Activated T-cell treated with anti-CD3 and anti-CD28 coated beads for 4 hours (primary cell): ENCODE measurements around the gene CCDC87.
"Not testable (repeated sequence)": the region's sequence is repeated elsewhere in the genome, so short reads cannot be mapped to it uniquely, and the experiment has no call there.

Source experiments
- DNase-seq: peaks from one replicate; pipeline ENCODE4 v3.0.0-alpha.2; 2020

The CCDC87 gene, protein sequence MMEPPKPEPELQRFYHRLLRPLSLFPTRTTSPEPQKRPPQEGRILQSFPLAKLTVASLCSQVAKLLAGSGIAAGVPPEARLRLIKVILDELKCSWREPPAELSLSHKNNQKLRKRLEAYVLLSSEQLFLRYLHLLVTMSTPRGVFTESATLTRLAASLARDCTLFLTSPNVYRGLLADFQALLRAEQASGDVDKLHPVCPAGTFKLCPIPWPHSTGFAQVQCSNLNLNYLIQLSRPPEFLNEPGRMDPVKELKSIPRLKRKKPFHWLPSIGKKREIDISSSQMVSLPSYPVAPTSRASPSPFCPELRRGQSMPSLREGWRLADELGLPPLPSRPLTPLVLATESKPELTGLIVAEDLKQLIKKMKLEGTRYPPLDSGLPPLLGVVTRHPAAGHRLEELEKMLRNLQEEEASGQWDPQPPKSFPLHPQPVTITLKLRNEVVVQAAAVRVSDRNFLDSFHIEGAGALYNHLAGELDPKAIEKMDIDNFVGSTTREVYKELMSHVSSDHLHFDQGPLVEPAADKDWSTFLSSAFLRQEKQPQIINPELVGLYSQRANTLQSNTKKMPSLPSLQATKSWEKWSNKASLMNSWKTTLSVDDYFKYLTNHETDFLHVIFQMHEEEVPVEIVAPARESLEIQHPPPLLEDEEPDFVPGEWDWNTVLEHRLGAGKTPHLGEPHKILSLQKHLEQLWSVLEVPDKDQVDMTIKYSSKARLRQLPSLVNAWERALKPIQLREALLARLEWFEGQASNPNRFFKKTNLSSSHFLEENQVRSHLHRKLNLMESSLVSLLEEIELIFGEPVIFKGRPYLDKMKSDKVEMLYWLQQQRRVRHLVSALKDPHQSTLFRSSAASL

DNA sequence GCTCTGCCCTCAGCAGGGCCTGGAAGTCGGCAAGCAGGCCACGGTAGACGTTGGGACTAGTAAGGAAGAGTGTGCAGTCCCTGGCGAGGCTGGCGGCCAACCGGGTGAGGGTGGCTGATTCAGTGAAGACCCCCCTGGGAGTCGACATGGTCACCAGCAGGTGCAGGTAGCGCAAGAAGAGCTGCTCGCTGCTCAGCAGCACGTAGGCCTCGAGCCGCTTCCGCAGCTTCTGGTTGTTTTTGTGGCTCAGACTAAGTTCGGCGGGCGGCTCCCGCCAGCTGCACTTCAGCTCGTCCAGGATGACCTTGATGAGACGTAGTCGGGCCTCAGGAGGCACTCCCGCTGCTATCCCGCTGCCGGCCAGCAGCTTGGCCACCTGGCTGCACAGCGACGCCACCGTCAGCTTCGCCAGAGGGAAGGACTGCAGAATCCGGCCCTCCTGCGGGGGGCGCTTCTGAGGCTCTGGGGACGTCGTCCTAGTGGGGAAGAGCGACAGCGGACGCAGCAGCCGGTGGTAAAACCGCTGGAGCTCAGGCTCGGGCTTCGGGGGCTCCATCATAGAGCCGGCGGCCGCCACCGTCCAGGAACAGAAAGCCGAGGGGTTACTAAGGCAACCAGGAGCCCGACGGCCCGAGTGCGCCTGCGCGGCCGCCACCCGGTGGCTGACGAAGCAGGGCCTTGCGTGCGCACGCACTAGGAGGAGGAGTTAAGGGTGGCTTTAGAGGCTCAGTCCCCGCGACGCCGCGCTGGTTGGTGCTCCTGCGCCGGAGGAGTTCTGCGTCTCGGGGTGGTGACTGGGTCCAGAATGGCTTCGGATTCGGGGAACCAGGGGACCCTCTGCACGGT, at the start of gene CCDC87, which contains the start of gene CCS:
Gene CCDC87 (minus strand): TSS at position 607 of the 846 bp plus-strand sequence. CDS start 48 bp downstream, at position 559.
Gene CCS (plus strand): TSS at position 729 of the 846 bp plus-strand sequence. CDS start 77 bp downstream, at position 806.
- DNase-seq: peak; percentile 97

DNA sequence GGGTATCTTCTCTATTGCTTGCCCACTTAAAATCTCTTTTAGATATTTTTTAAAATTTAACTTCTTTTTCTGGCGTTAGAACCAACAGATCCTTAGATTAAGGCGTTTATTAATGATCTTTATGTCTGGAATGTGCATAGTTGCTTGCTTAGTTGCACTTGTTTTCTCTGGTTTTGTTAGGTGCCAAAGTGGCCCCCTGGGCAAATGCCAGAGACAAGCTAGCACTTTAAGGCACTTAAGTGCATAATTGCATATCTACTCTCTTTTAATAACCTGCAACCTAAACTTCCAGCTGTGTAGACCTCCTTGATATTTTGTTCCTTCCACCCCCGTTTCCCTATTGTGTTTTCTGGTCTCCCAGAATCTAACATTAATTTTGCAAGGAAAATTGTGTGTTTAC, 49.0 kb upstream of the CCDC87 start:
- DNase-seq: no peak

GRCh38 chr11:66639814-66640340, 47.0 kb upstream of the CCDC87 start:
- not testable (repeated sequence) for DNase-seq

DNA sequence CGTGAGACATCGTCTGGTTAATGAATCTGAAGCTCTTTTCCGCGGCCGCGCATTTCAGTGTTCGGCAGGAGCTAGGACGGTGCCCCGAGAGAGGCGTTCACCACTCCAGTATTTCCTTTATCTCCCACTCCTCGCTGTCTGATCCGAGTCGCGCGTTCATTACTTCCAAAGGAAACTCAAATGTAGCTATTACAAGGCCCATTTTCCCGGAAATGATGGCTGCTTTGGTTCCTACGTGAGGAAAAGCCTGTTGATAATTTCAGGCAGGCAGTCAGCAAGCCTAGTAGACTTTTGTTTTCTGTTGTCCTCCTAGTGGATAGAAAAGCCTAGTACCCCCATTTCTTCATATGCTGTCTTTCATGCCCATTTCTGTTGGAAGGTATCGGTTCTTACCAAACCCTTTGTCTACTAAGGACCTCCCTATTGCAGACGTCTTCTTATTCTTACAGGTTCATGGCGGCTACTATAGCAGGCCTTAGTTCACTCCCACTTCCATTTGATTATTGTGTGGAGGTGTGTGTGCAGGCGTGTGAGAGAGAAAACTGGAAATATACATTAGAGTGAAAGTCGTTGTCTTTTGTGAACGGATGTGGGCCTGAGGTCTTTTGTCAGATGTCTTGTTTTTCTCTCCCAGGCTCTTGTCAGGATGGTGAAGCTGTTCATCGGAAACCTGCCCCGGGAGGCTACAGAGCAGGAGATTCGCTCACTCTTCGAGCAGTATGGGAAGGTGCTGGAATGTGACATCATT, 46.4 kb upstream of the CCDC87 start:
- peak; percentile 20 for DNase-seq

GRCh38 chr11:66638177-66639065, 45.6 kb upstream of the CCDC87 start, which contains the start of gene RBM4:
Gene RBM4 (plus strand): TSS chr11:66638703. CDS start chr11:66639712, 1,009 bp downstream.
- peak; percentile 92 for DNase-seq

- no peak for DNase-seq
Observed at GRCh38 chr11:66637557-66638176, 44.8 kb upstream of the CCDC87 start.

DNA sequence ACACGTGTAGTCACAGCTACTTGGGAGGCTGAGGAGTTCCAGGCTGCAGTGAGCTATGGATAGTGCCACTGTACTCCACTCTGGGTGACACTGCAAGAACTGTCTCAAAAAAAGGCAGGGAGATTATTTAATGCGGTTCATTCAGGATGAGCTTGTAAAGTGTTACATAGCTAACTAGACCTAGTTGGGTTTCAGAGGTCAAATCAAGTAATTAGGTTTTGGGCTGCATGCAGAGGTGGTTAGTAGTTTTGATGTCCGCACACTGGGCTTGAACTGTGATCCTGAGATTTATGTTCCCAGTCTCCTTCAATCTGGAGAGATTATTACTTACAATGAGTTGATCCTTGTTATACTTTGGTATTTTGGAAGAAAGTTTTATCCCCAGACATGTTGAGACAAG, 43.5 kb upstream of the CCDC87 start:
- no peak for DNase-seq

- no peak for DNase-seq
Observed at GRCh38 chr11:66632952-66633351, 40.1 kb upstream of the CCDC87 start.

- DNase-seq: no peak
Observed at GRCh38 chr11:66631883-66632282, 39.0 kb upstream of the CCDC87 start.

GRCh38 chr11:66629356-66629755, 36.5 kb upstream of the CCDC87 start:
- no peak for DNase-seq

DNA sequence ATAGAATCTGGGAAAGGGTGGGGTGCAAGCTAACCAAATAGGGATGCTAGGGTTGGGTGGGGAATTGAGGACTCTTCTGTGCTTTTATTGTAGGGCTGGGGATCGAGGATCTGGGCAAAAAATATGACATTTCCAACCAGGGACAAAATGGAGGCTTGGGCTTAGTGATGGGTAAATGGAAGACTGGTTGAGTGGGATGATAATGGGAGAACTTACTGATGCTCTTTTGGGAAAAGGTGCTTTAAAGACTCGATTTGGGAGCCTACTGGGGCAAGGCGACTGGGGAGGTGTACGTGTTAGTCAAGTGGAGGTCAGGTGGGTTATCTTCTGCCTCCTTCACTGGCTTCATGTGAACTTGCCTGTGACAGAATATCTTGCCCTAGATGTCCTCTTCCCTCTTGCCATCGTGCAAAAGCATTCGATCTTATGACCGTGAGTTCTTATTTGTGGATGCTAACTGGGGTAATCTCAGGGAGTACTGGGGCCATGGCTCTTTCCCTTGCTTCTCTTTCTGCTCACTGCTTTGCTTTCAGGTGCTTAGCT, 35.3 kb upstream of the CCDC87 start:
- no peak for DNase-seq

- DNase-seq: no peak
Observed at GRCh38 chr11:66626926-66627325, 34.1 kb upstream of the CCDC87 start.

DNA sequence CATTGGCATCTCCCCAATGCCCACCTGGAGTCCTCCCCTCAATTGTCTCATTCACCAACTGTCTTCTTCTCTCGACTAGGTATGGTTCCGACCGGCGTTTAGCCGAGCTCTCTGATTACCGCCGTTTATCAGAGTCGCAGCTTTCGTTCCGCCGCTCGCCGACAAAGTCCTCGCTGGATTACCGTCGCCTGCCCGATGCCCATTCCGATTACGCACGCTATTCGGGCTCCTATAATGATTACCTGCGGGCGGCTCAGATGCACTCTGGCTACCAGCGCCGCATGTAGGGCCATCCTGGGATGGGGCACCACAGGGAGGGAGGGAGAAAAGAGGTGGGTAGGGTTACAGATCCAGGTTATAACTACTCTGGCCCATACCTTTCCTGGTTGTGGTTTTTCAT, 33.5 kb upstream of the CCDC87 start:
- DNase-seq: no peak

- no peak for DNase-seq
Observed at GRCh38 chr11:66625752-66626149, 32.9 kb upstream of the CCDC87 start.

- DNase-seq: no peak
Observed at GRCh38 chr11:66625041-66625751, 32.3 kb upstream of the CCDC87 start.

DNA sequence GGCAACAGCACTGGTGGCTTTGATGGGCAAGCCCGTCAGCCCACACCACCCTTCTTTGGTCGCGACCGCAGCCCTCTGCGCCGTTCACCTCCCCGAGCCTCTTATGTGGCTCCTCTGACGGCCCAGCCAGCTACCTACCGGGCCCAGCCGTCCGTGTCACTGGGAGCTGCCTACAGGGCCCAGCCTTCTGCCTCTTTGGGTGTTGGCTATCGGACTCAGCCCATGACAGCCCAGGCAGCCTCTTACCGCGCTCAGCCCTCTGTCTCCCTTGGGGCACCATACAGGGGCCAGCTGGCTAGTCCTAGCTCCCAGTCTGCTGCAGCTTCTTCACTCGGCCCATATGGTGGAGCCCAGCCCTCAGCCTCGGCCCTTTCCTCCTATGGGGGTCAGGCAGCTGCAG, 31.6 kb upstream of the CCDC87 start:
- no peak for DNase-seq

DNA sequence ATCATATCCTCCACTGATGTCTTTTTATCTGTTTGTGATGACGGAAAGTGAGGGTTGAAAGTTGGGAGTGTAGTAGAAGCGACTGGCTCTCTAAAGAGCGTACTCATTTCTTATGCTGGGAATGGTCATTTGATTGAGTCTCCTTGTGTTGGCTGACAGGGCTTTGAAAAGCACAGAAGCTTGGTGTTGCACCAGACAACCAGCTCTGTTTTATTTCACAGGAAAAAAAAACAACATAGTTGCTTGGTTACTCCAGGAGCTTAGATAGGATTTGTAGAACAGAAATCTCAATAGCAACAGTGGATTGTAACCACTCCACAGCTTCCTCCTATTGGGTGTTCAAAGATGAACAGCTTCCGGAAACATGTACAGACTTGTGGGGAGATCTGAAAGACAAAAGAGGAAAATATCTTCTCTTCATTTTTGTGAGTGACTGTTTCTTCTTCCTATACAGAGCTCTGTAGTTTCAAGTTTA, 26.3 kb upstream of the CCDC87 start:
- DNase-seq: no peak

- DNase-seq: no peak
Observed at GRCh38 chr11:66617155-66617834, 24.4 kb upstream of the CCDC87 start.
